IMR-90 (cell line): ENCODE data around the gene PMPCB. TPM values are rescaled to one million over a fixed set of nuclear protein-coding genes. Genes with fewer than 3 reads are reported as not detected.

ENCODE experiments used
- ATAC-seq: fragments of 200-7000 bp; cut with Tn5 transposase; 2 replicates; pipeline ENCODE4 v1.9.1; 2020; ENCODE audit warnings: low read depth, mild to moderate bottlenecking, moderate library complexity
- BruUV-seq: library from RNA; stranded (reverse); fragments of 400-500 nt; replicated peaks from 2 replicates; lab custom pipeline; 2021; lab: Mats Ljungman, UMichigan
- CTCF ChIA-PET: fragments of 300-600 bp; formaldehyde crosslinking; extraction: SDS; loops from one replicate; lab custom pipeline; 2021; ENCODE audit warnings: antibody characterized with exemption; lab: Yijun Ruan, JAX
- POLR2A ChIA-PET: fragments of 300-600 bp; sonication (Branson Sonifier 250); formaldehyde crosslinking; loops from one replicate; lab custom pipeline; 2022; ENCODE audit warnings: antibody characterized with exemption; ENCODE audit not compliant: unreplicated experiment; lab: Charles Lee
- DNase-seq: peaks from one replicate; pipeline ENCODE4 v3.0.0; 2013
- H2AFZ ChIP-seq: replicated peaks from 2 replicates; pipeline ENCODE3; 2013; ENCODE audit warnings: low read length, mild to moderate bottlenecking; ENCODE audit not compliant: poor library complexity
- H2AK5ac ChIP-seq: 2 replicates; pipeline ENCODE4 v1.6.1; 2013; ENCODE audit warnings: low read depth, low read length, inconsistent platforms
- H2AK9ac ChIP-seq: replicated peaks from 2 replicates; pipeline ENCODE3; 2013; ENCODE audit warnings: mild to moderate bottlenecking, low read depth, low read length, moderate library complexity; ENCODE audit not compliant: poor library complexity
- H2BK120ac ChIP-seq: 2 replicates; pipeline ENCODE4 v1.6.1; 2013; ENCODE audit warnings: low read depth, low read length, inconsistent platforms
- H2BK15ac ChIP-seq: 3 replicates; pipeline ENCODE4 v1.6.1; 2013; ENCODE audit warnings: low read depth, low read length, inconsistent platforms
- H2BK20ac ChIP-seq: 2 replicates; pipeline ENCODE4 v1.6.1; 2013; ENCODE audit warnings: low read depth, mild to moderate bottlenecking, inconsistent platforms, low read length, moderate library complexity
- H2BK5ac ChIP-seq: 2 replicates; pipeline ENCODE4 v1.6.1; 2013; ENCODE audit warnings: mild to moderate bottlenecking, low read depth, low read length, inconsistent platforms; ENCODE audit not compliant: poor library complexity, severe bottlenecking
- H3K14ac ChIP-seq: replicated peaks from 2 replicates; pipeline ENCODE4 v1.6.1; 2013; ENCODE audit warnings: low read depth, low read length, inconsistent platforms
- H3K18ac ChIP-seq: 2 replicates; pipeline ENCODE4 v1.6.1; 2013; ENCODE audit warnings: low read depth, low read length, control low read depth
- H3K23ac ChIP-seq: 2 replicates; pipeline ENCODE4 v1.6.1; 2013; ENCODE audit warnings: low read depth, low read length, inconsistent platforms
- H3K27ac ChIP-seq: 2 replicates; pipeline ENCODE4 v1.5.1; 2013; ENCODE audit warnings: mild to moderate bottlenecking, control low read depth, low read length; ENCODE audit not compliant: insufficient read depth
- H3K27me3 ChIP-seq: 2 replicates; pipeline ENCODE4 v1.6.1; 2013; ENCODE audit warnings: low read length; ENCODE audit not compliant: control insufficient read depth, insufficient read depth
- H3K36me3 ChIP-seq: 2 replicates; pipeline ENCODE4 v1.6.1; 2013; ENCODE audit warnings: low read length, mixed read lengths; ENCODE audit not compliant: control insufficient read depth, insufficient read depth
- H3K4ac ChIP-seq: 2 replicates; pipeline ENCODE4 v1.6.1; 2013; ENCODE audit warnings: low read depth, low read length, inconsistent platforms
- H3K4me1 ChIP-seq: 2 replicates; pipeline ENCODE4 v1.6.1; 2013; ENCODE audit warnings: low read length, mixed read lengths; ENCODE audit not compliant: control insufficient read depth, insufficient read depth
- H3K4me2 ChIP-seq: 2 replicates; pipeline ENCODE4 v1.6.1; 2013; ENCODE audit warnings: low read depth, mild to moderate bottlenecking, control low read depth, low read length, moderate library complexity
- H3K4me3 ChIP-seq: 2 replicates; pipeline ENCODE4 v1.5.1; 2013; ENCODE audit warnings: low read depth, mild to moderate bottlenecking, control low read depth, low read length, moderate library complexity; ENCODE audit not compliant: insufficient read depth
- H3K56ac ChIP-seq: 2 replicates; pipeline ENCODE4 v1.6.1; 2013; ENCODE audit warnings: low read length, inconsistent platforms; ENCODE audit not compliant: insufficient read depth; ENCODE audit errors: extremely low read depth
- H3K79me1 ChIP-seq, 2 experiments: 2 replicates each; pipeline ENCODE4 v1.6.1; 2013; ENCODE audit warnings: low read length in 2 of 2, inconsistent platforms in 1 of 2, low read depth in 1 of 2
- H3K9ac ChIP-seq: 2 replicates; pipeline ENCODE4 v1.6.1; 2013; ENCODE audit warnings: low read depth, low read length, control low read depth
- H3K9me1 ChIP-seq: 2 replicates; pipeline ENCODE4 v1.6.1; 2013; ENCODE audit warnings: low read length, inconsistent platforms; ENCODE audit not compliant: insufficient read depth
- H3K9me3 ChIP-seq: 2 replicates; pipeline ENCODE4 v1.6.1; 2013; ENCODE audit warnings: low read length; ENCODE audit not compliant: control insufficient read depth, insufficient read depth
- H4K20me1 ChIP-seq: 2 replicates; pipeline ENCODE4 v1.6.1; 2013; ENCODE audit warnings: low read length, inconsistent platforms; ENCODE audit not compliant: insufficient read depth
- H4K5ac ChIP-seq: 2 replicates; pipeline ENCODE4 v1.6.1; 2013; ENCODE audit warnings: mild to moderate bottlenecking, low read depth, low read length, control low read depth
- H4K8ac ChIP-seq, 2 experiments: 2 replicates each; pipeline ENCODE4 v1.6.1; 2013; ENCODE audit warnings: low read depth in 2 of 2, low read length in 2 of 2, control low read depth in 1 of 2, inconsistent platforms in 1 of 2
- H4K91ac ChIP-seq: 2 replicates; pipeline ENCODE4 v1.6.1; 2013; ENCODE audit warnings: low read depth, low read length, inconsistent platforms; ENCODE audit not compliant: insufficient read depth
- BHLHE40 ChIP-seq: fragments of 150-350 bp; IDR thresholded peaks from 2 replicates; pipeline ENCODE4 v1.6.1; 2016; ENCODE audit warnings: mild to moderate bottlenecking, low read depth, low read length
- CEBPB ChIP-seq: IDR thresholded peaks from 2 replicates; pipeline ENCODE4 v1.6.1; 2012; ENCODE audit warnings: low read depth, low read length, improper control_type of control experiment
- CHD1 ChIP-seq: IDR thresholded peaks from 2 replicates; pipeline ENCODE4 v1.6.1; 2012; ENCODE audit warnings: low read depth, low read length, improper control_type of control experiment
- CTCF ChIP-seq: conservative IDR thresholded peaks from 2 replicates; pipeline ENCODE4 v1.5.1; 2012; ENCODE audit warnings: mild to moderate bottlenecking, low read depth, low read length, improper control_type of control experiment
- ELK1 ChIP-seq: fragments of 150-350 bp; IDR thresholded peaks from 2 replicates; pipeline ENCODE4 v1.6.1; 2016; ENCODE audit warnings: low read depth, mild to moderate bottlenecking, low read length, moderate library complexity, borderline replicate concordance
- MXI1 ChIP-seq: IDR thresholded peaks from 2 replicates; pipeline ENCODE4 v1.6.1; 2012; ENCODE audit warnings: low read depth, mild to moderate bottlenecking, low read length, moderate library complexity, borderline replicate concordance
- NFE2L2 ChIP-seq: fragments of 150-350 bp; IDR thresholded peaks from 2 replicates; pipeline ENCODE4 v1.6.1; 2016; ENCODE audit warnings: low read depth, mild to moderate bottlenecking, low read length
- RAD21 ChIP-seq: IDR thresholded peaks from 2 replicates; pipeline ENCODE4 v1.6.1; 2012; ENCODE audit warnings: low read length, improper control_type of control experiment
- whole genome bisulfite sequencing, 2 experiments: methylation state at CpG; one replicate each; pipeline versions ENCODE4 v1.1.5 to v1.1.7; 2013; ENCODE audit warnings: missing lambda C conversion rate in 2 of 2; ENCODE audit not compliant: insufficient read length in 1 of 2; ENCODE audit errors: extremely low coverage in 2 of 2; 5-methylcytosine and 5-hydroxymethylcytosine counted together
- dilution Hi-C: fragments of 300-500 bp; cut with HindIII; formaldehyde crosslinking; loops from one replicate; pipeline ENCODE4 v1.14.3; 2018; ENCODE audit warnings: low sequenced_read_pairs; ENCODE audit not compliant: unreplicated experiment
- in situ Hi-C: fragments of 300-500 bp; cut with MboI; formaldehyde crosslinking; loops from 3 replicates; pipeline ENCODE4 v1.14.3; 2019; ENCODE audit warnings: low sequenced_read_pairs, inconsistent platforms, mixed read lengths
- intact Hi-C: fragments of 100-400 bp; cut with micrococcal nuclease; formaldehyde crosslinking; loops from 2 replicates; pipeline ENCODE4 v1.10.0; 2022
- polyA plus RNA-seq, 3 experiments: library from polyadenylated mRNA; depleted of rRNA; stranded (reverse); fragments of >200 nt; gene quantifications; 2 replicates each; pipeline ENCODE4 v1.2.3, GENCODE V29; 2012; ENCODE audit warnings: low replicate concordance in 1 of 3
- total RNA-seq: library from RNA; depleted of rRNA; stranded (reverse); fragments of >200 nt; gene quantifications from 2 replicates; pipeline ENCODE4 v1.2.3, GENCODE V29; 2012

PMPCB gene
- total and polyA plus RNA-seq, 2 of the 4 experiments (the other 2 are of a cell fraction): 50.4 to 72.8 TPM

- Histone ChIP-seq H2AFZ (no peak overlapping the region), H2BK20ac (no peak overlapping the region), H3K14ac (no peak overlapping the region), H3K56ac (no peak overlapping the region), H3K23ac (no peak overlapping the region), H3K4me1 (no peaks in the 10 kb centered on the region), H3K4me2 (no peak overlapping the region), H3K9me1 (no peaks in the 10 kb centered on the region), H4K8ac (no peak overlapping the region), H3K27me3 (no peaks in the 10 kb centered on the region), H3K4ac (no peak overlapping the region), H4K5ac (no peak overlapping the region), H4K91ac (no peak overlapping the region), H3K9me3 (no peaks in the 10 kb centered on the region), H2AK9ac (no peak overlapping the region), H2BK15ac (no peak overlapping the region), H2AK5ac (no peak overlapping the region), H3K9ac (no peak overlapping the region), H4K20me1 (no peaks in the 10 kb centered on the region; the same call in 1 of the 2 replicates), H3K27ac (no peak overlapping the region), H2BK5ac (no peak overlapping the region), H2BK120ac (no peak overlapping the region), H3K36me3 (peaks cover 56% of the 10 kb centered on the region), H3K18ac (no peak overlapping the region), H3K4me3 (no peak overlapping the region), H3K79me1 (peaks cover 0 to 8% of the 10 kb centered on the region in 2 experiments; a peak in 2 of 4 replicates)
- ChIA-PET CTCF (no interaction called here), POLR2A (no interaction called here)
- intact Hi-C loops: no loop called here
- ATAC-seq (no peak), DNase-seq (no peak)
- dilution Hi-C loops: no loop called here
- TF ChIP-seq ELK1 (no peak), CTCF (no peak), BHLHE40 (no peak), CEBPB (no peak), CHD1 (no peak), RAD21 (no peak), NFE2L2 (no peak), MXI1 (no peak)
- in situ Hi-C loops: no loop called here
- no TSS peak for BruUV-seq
- no CpG with 5 or more reads among the region's 2 CpGs for WGBS, 2 experiments
Observed at GRCh38 chr7:103316380-103316941, 19.2 kb downstream of the PMPCB start.
